PFSK-1 (cell line): ENCODE data around the gene ADGRL3.

ENCODE experiments used
- SIN3A ChIP-seq: IDR thresholded peaks from 2 replicates; pipeline ENCODE4 v1.6.1; 2012; ENCODE audit warnings: mild to moderate bottlenecking, low read length, moderate library complexity, borderline replicate concordance; ENCODE audit not compliant: insufficient read depth
- TAF1 ChIP-seq: IDR thresholded peaks from 2 replicates; pipeline ENCODE4 v1.6.1; 2012; ENCODE audit warnings: low read length, control low read depth, borderline replicate concordance; ENCODE audit not compliant: insufficient read depth
- TF ChIP-seq, protein P1 (sequence below), 2 experiments: IDR thresholded peaks; 2 replicates each; pipeline versions ENCODE4 v1.6.1 to v1.8.0; 2011 to 2012; ENCODE audit warnings: low read depth in 2 of 2, low read length in 2 of 2, control low read depth in 1 of 2, inconsistent platforms in 1 of 2, mild to moderate bottlenecking in 1 of 2, moderate library complexity in 1 of 2; ENCODE audit not compliant: insufficient read depth in 1 of 2

DNA sequence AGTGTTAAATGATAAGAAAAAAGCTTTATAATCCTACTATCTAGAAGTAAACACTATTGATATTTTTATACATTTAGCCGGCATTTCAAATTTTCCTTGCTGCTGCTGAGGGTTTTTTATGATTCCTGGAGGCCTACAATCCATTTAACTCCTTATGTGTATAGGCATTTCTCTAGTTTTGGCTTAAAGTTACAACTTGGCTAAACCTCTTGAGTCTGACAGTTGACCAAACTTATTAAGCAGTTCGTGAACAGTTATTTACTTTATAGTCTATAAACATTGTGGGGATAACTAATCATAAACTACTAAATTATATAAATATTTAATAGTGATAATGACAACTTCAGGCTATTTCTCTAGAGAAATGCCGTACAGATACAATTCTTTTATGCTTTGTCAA is 141.9 kb downstream of the ADGRL3 start:
- TF ChIP-seq, protein P1, sequence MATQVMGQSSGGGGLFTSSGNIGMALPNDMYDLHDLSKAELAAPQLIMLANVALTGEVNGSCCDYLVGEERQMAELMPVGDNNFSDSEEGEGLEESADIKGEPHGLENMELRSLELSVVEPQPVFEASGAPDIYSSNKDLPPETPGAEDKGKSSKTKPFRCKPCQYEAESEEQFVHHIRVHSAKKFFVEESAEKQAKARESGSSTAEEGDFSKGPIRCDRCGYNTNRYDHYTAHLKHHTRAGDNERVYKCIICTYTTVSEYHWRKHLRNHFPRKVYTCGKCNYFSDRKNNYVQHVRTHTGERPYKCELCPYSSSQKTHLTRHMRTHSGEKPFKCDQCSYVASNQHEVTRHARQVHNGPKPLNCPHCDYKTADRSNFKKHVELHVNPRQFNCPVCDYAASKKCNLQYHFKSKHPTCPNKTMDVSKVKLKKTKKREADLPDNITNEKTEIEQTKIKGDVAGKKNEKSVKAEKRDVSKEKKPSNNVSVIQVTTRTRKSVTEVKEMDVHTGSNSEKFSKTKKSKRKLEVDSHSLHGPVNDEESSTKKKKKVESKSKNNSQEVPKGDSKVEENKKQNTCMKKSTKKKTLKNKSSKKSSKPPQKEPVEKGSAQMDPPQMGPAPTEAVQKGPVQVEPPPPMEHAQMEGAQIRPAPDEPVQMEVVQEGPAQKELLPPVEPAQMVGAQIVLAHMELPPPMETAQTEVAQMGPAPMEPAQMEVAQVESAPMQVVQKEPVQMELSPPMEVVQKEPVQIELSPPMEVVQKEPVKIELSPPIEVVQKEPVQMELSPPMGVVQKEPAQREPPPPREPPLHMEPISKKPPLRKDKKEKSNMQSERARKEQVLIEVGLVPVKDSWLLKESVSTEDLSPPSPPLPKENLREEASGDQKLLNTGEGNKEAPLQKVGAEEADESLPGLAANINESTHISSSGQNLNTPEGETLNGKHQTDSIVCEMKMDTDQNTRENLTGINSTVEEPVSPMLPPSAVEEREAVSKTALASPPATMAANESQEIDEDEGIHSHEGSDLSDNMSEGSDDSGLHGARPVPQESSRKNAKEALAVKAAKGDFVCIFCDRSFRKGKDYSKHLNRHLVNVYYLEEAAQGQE (IDR thresholded peaks at IDR 0.05; ENCODE audit: insufficient read depth in 1 of 2, low read depth in 2 of 2, low read length in 2 of 2): no peak
- TF ChIP-seq SIN3A: no peak
- no peak for TF ChIP-seq TAF1
